ENCODE measurements around the gene TBL1XR1.
"Not testable (repeated sequence)": the region's sequence is repeated elsewhere in the genome, so short reads cannot be mapped to it uniquely, and the experiment has no call there.

TBL1XR1 gene

DNA sequence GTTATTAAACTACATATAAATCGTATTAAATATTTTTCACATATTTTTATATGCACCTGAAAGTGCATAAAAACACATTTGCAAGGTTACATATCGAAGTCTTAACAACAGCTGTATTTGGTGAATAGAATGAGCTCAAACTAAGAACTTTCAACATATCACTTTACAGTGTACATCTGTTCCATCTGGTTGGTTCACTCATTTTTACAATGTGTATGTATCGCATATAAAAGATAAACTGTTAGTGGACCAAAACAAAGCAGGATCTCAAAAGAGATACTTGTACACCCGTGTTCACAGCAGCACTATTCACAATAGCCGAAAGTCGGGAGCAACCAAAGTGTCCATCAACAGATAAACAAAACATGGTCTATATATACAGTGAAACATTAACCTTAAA, 55.8 kb downstream of the TBL1XR1 start:
- DNase-seq (ENCODE audit: low spot score): no peak

DNA sequence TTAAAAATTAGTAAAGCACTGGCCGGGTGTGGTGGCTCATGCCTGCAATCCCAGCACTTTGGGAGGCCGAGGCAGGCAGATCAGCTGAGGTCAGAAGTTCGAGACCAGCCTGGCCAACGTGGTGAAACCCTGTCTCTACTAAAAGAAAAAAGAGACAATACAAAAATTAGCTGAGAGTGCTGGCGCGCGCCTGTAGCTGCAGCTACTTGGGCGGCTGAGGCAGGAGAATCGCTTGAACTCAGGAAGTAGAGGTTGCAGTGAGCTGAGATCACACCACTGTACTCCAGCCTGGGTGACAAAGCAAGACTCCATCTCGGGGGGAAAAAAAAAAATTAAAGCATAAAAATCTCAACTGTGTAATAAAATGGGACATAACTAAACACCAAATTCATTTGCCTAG, 58.1 kb downstream of the TBL1XR1 start:
- not testable (repeated sequence) for DNase-seq (ENCODE audit: low spot score)

DNA sequence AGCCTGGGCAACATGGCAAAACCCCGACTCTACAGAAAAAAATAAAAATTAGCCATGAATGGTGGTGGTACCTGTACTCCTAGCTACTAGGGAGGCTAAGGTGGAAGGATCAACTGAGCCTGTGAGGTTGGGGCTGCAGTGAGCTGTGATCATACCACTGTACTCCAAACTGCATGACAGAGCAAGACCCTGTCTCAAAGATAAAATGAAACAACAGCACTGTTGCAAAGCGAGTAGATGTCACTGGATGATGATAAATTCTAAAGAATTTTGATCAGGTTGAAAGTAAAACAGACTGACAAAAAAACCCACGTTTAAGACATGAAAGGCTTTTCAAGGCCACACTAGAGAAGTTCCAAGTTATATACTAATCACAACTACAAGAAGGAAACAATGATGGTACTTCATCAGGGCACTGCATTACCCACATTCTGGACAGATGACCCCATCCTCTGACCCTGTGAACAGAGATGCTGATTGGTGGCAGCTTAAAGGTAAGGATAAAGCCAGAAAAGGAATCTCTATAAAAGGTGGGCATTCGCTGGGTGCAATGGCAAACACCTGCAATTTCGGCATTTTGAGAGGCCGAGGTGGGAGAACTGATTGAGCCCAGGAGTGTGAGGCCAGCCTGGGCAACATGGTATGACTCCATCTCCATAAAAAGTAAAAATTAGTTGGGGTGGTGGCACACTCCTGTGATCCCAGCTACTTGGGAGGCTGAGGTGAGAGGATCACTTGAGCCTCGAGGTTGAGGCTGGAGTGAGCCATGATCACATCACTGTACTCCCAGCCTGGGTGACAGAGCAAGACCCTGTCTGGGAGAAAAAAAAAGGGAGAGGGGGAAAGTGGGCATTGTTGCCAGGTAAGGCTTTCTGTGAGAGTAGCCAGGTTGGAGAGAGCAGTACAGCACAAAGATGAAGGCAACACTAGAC, 59.2 kb downstream of the TBL1XR1 start:
- DNase-seq (ENCODE audit: low spot score): no peak

DNA sequence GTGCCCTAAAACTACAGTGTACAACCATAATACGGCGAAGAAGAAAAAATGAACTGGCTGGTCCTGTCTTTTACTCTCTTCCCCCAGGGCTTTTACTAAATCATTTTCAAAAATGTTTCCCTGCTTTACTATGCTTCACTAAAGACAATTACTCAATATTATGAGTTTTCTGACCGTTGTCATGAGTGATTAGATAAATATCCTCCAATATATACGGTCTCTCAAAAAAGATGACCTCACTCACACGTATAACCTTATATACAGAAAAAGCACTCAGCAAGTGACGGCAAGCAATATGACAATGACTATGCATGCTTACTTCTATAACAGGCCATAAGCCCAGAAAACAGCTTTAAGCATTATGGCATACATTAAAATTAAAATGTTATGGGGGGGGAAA, 60.5 kb downstream of the TBL1XR1 start:
- DNase-seq (ENCODE audit: low spot score): no peak

DNA sequence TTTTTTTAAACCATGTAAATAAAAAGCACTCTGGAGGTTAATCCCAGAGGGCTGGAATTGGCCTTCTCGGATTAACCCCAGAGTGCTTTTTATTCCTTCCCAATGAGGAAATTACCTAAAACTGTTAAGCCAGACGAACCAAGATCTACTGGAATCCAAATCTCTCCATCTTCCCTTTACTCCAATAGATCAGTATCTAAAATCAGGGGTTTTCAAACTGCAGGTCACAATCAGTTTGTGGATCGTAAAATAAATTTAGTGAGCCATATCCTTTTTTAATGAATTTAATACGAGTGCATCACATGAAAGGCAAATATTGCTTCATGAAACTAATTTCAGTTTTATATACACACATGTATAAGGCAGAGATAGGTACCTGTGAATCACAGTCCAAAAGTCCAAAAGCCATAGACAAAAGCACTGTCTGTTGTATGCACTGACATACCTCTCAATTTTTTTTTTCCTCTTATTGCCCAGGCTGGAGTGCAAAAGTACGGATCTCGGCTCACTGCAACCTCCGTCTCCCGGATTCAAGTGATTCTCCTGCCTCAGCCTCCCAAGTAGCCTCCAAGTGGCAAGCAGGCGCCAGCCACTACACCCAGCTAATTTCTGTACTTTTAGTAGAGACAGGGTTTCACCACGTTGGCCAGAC, 61.3 kb downstream of the TBL1XR1 start:
- no peak for DNase-seq (ENCODE audit: low spot score)

DNA sequence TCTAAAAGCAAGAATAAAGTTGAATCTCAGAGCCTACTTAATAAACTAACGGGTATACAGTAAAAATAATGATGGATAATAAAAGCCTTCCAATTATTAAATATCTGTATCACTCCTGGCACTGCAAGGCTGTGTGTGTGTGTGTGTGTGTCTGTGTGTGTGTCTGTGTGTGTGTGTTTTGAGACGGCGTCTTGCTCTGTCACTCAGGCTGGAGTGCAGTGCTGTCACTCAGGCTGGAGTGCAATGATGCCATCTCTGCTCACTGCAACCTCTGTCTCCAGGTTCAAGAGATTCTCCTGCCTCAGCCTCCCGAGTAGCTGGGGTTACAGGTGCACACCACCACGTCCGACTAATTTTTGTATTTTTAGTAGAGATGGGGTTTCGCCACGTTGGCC, 62.5 kb downstream of the TBL1XR1 start:
- no peak for DNase-seq (ENCODE audit: low spot score)

DNA sequence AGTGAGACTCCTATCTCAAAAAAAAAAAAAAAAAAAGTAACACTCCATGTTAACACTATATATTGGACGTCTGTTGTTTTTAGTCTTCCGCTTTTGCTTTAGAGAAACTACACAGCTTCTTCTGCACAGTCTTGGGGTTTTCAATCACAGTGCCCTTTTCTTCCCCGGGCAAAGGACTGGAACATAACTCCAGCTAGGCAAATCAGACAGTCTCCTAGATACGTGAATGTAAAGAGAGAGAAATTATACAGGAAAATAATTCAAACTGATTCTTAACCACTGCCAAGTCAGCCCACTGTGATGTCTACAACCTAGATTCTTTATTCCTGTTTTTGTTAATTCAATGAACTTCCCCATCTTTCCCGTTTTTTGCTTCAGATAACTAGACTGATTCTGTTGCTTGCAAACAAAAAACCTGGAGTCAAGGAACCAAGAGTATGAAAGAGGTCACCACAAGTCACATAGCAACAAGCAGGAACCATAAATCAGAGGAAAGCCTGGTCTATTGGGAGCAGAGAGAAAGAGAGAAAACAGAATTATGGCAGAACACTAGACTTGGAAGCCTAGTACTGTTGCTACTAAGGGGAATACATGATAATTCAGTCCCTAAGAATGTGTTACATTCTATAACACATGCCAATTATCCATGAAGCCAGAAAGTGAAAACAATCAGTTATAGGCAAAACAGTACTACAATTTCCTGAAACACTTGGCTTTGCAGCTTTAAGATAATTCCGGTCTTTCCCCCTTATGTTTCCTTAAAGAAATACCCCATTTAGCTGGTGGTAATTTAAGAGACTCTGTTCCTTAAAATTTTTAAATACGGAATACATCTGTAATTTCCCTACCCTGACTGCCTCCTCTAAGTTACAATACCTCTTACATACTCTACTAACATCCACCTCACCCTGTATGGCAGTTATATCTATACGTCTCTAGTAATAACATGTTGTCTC, 63.1 kb downstream of the TBL1XR1 start:
- no peak for DNase-seq (ENCODE audit: low spot score)

DNA sequence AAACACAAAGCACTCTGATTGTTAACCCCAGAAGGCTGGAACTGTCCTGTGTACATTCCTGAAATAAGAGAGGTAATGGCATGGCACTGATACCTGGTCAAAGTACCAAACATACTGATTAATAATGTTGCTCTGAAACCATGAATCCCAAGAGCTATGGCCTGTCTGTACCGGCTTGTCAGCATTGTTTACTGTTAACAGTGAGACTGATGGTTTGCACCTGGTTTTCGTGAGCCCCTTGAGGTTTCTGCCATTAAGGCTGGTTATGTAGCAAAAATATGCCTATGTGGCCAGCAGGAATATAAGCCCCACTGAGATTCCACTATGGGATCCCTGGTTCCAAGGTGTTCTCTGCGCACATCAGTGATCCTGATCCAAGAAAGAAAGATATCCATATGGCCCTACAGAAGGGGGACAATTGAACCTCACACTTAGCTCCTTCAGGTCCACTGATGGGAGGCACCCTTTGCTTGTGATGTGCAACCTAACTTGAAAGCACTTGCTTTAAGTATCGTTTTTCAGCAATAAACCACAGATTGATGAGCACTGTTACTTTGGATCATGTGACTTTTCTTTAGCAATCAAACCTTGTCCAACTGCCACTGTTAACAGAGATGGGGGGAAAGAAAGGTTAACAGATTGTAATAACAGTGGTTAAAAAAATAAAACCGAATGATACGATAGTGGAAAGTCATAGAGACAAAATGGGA, 65.2 kb downstream of the TBL1XR1 start:
- DNase-seq (ENCODE audit: low spot score): no peak

DNA sequence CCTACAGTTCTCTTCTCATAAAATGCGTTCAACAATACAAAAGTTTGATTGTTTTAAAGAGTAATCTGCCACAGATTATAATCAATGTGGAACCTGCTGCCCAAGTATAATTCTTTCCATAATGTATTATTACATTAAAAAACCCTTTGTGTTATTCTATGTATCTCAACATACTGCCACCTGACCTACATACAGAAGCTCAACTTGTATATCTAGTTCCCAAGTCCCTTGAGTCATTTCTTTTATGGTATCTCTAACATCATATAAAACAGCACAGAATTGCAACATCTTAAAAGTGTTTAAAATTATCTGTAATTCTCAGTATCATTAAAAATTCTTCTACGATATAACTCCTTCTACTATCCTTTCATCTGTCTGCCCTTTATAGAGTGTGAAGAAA, 70.3 kb downstream of the TBL1XR1 start:
- DNase-seq (ENCODE audit: low spot score): no peak

DNA sequence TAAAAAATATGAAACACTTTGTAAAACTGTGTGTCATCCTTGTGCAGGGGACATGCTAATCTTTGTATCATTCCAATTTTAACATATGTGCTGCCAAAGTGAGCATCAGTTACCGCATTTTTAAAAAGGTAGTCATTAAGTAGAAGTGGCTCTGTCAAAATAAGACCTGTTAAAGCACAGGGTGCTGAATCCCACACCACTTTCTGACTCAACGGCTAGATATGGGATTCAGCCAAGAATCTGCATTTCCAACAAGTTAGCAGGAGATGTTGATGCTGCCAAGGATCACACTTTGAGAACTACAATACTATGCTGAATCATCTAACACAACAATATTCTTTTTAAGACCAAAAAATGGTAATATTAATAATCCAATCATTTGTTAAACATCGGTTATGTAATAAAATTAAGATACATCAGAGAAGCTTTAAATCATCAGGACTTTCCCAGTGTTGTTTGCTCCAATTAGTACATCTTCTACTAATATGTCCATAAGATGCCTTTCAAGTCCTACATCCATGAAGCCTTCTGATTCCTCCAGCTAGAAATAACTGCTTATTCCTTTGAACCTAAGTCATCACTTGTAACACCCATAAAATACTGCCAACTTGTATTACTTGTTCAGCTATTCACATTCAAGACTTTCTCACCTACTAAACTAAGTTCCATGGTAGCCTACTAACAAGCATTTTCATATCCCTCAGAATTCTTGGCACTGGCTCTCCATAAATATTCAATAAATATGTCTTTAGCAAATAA, 71.1 kb downstream of the TBL1XR1 start:
- DNase-seq (ENCODE audit: low spot score): no peak

DNA sequence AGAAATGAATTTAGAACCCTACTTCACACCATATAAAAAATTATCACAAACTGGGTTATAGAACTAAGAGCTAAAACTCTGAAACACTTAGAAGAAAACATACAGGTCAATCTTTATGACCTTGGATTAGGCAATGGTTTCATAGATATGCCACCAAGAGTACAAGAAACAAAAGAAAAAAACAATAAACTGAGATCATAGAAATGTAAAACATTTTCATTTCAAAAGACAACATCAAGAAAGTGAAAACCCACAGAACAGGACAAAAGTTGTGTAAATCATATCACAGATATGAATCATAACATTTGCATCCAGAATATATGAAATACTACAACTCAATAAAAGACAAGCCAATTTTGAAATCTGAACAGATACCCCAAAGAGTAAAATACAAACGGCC, 72.4 kb downstream of the TBL1XR1 start:
- DNase-seq (ENCODE audit: low spot score): no peak

DNA sequence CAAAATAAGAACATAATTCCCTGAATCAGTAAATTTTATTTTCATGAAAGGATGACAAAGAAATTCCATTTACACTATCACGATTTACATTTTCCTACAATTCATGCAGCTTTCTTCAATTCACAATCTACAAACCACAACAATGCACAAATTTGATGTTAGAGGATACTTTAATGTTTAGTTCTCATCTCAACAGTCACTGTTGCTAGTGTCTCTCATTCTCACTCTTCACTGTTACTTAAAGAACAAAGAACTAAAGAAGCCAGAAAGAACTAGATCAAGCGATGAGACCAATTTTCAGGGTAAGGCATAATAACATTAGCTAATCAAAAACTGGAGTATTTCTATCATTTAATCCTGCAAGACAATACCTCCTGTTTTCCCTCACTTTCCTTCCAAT, 73.5 kb downstream of the TBL1XR1 start:
- DNase-seq (ENCODE audit: low spot score): no peak

DNA sequence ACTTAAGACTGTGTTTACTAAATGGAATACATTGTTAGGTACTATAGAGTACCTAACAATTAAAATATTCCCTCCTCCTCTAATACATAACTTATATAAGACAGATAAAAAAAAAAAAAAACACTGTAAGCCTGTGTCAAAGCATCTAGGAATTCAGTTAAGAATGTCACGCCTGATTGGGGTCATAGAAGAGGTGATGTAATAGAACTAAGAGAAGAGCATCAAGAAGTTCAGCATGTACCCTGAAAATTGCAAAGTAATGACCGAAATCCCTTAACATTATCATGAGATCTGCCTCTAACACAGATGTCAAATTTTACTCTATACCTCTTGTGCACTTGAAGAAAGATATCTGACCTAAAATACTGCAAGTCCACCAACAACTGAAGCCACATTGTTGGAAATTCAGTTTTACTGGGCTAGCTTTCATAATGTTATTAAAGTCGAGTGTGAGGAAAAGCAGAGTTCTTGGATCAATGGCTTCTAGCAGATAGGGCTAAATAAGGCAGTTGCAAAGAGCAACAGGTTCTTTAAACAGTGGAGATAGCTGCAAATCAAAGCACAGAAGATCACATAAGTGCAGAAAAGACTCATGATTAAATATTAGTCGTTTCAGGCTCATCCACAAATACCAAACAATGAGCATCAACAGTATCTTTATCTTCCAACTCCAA, 75.0 kb downstream of the TBL1XR1 start:
- no peak for DNase-seq (ENCODE audit: low spot score)

DNA sequence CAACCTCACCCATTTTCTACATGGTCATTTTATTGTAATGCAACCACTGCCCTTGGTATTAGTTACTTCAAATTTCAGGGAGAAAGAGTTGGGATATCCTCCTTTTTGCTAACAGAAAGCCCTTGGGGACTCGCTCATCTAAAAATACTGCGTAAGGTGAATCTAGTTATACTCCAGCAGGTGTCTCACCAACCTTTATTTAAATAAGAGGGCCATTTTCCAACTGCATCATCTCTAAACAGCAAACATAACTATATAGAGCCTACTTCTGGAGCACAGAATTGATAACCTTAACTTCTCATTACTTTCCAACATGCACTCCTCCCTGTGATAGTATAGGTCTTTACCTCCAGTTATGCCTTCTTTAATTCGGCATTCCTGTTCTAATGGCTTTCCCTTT, 77.5 kb downstream of the TBL1XR1 start:
- no peak for DNase-seq (ENCODE audit: low spot score)

DNA sequence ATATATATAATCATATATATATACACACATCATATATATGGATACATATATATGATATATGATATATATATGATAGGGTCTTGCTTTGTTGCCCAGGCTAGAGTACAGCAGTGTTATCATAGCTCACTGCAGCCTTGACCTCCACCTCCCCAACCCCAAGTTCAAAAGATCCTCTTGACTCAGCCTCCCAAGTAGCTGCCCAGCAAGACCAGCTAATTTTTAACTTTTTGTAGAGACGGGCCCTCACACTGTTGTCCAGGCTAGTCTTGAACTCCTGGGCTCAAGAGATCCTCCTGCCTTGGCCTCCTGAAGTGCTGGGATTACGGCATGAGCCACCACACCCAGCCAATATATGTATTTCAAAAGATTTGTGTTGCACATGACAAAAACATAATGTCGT, 83.0 kb downstream of the TBL1XR1 start:
- no peak for DNase-seq (ENCODE audit: low spot score)

DNA sequence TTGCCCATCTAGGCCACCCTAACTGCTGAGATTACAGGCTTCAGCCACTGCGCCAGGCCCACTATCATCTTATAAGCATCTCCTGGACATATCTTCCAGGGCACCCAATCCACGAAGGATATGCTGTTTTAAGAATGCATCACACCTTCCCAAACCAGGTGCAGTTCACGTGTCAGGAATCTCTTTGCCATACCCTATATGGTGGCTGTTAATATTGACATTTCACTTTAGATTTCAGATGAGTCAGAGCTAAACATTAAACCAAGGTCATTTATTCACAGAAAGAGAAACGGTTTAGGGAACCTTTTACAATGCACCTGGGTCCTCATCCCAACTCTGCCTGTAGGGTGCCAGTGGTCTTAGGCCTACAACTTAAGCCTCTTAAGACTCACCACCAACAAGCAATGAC, 85.7 kb downstream of the TBL1XR1 start:
- no peak for DNase-seq (ENCODE audit: low spot score)

DNA sequence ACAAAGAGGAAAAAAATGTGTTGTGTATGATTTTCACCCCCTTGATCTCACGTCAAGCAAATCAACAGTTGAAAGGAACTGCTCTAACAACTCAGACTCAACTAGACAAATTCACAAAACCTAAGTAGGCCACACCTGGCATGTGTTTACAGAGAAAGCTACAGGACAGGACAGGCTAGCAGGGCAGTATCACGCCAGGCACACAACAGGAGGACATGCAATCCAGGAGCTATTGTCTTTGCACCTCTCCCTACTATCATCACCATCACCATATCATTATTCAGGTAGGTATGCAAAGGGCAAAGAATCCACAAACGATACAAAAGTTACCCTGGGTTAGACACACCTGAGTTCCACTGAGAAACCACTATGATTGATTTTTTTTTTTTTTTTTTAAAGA, 86.4 kb downstream of the TBL1XR1 start:
- DNase-seq (ENCODE audit: low spot score): no peak

DNA sequence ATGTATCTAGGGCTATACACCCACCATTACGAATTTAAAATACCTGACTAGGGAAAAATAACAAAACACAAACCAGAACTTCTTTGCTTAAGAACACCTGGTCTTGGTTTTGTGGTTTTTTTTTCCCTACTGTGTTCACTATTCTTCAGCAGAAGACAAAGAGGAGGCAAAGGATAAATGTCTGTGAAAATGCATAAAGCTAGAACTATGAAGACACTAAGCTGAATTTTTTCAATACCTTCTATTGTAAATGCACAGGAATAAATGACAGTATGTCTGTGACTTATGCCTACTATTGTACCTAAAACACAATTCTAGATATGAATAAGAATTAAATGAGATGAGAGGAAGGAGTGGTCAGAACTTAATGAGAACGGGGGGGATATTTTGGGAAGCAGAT, 86.9 kb downstream of the TBL1XR1 start:
- DNase-seq (ENCODE audit: low spot score): no peak

DNA sequence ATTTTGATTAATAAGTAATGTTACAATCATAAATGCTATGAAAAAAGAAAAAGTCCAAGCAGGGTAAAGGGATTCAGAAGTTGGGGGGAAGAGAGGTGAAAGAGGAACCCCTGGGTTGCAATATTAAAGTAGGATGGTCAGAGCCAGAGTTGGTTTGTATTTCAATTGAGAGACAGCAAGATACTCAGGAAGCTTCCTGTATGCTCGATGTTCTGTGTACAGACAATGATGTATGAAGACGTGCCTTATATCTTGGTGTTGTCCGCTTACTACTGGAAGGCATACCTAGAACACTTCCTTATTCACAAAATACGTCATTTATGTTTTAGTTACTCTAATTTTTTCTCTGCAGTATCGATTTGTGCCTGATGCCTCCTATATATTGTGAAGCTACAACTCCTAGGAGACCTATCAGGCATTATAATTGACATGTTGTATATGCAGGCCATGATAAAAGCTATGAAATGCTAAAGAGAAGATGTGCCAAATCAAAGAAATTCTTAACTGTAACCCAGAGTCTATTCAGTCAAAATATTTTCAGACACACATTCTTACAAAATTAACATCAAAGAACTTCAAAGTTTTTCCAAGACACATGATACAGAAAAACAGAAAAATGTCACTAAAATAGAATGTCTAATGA, 87.5 kb downstream of the TBL1XR1 start:
- no peak for DNase-seq (ENCODE audit: low spot score)

DNA sequence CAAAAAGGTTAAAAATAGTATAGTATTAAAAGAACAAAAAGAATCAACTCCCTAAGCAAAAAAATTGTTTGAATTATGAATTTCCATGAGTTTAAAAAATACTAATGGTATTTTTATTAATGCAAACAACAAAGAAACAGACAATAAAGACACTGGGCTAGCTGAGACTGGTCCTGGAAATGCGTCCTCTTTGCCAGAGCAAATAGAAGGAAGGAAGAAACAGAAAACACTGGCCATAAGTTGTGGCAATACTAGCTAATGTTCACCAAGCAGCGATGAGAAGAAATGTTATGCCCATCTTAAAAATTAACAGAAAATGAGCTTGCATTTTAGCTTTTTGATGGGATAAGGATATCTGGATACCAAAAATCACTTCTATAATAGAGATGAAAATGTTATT, 88.6 kb downstream of the TBL1XR1 start:
- DNase-seq (ENCODE audit: low spot score): no peak
